Endothelial cell of umbilical vein (primary cell): ENCODE results near the gene PTCD3. TPM values are rescaled to one million over a fixed set of nuclear protein-coding genes. Genes with fewer than 3 reads are reported as not detected.

Experiments
- BruUV-seq: library from RNA; stranded (reverse); fragments of 400-500 nt; replicated peaks from 2 replicates; lab custom pipeline; 2021; lab: Mats Ljungman, UMichigan
- CTCF ChIA-PET: fragments of 300-600, 350-600 bp; sonication (Branson Sonifier 250); formaldehyde crosslinking; loops from one replicate; lab custom pipeline; 2021; ENCODE audit warnings: antibody characterized with exemption, inconsistent platforms; lab: Charles Lee
- POLR2A ChIA-PET: fragments of 300-600, 350-600 bp; sonication (Branson Sonifier 250); formaldehyde crosslinking; loops from one replicate; lab custom pipeline; 2021; ENCODE audit warnings: antibody characterized with exemption, inconsistent platforms; lab: Charles Lee
- DNase-seq: peaks from one replicate; pipeline ENCODE4 v3.0.0-alpha.2; 2011; ENCODE audit warnings: low read depth, low spot score
- FAIRE-seq: peaks from 2 replicates; lab custom pipeline; 2011; peaks lifted over from hg19 to GRCh38; lab: Jason Lieb, UNC
- H2AFZ ChIP-seq: 2 replicates; pipeline ENCODE4 v1.6.0; 2012; ENCODE audit warnings: low read depth, low read length, control low read depth, inconsistent platforms
- H3K27ac ChIP-seq: 2 replicates; pipeline ENCODE4 v1.5.1; 2011; ENCODE audit warnings: low read depth, mild to moderate bottlenecking, control low read depth, low read length, moderate library complexity; ENCODE audit not compliant: insufficient read depth
- H3K27me3 ChIP-seq, 2 experiments: 2 replicates each; pipeline versions ENCODE4 v1.6.0 to v1.6.1; 2011; ENCODE audit warnings: low read length in 2 of 2, mixed read lengths in 1 of 2; ENCODE audit not compliant: control insufficient read depth in 2 of 2, insufficient read depth in 2 of 2
- H3K36me3 ChIP-seq, 2 experiments: 2 replicates in 1 of 2; 3 replicates in 1 of 2; pipeline ENCODE4 v1.5.1; 2011; ENCODE audit warnings: low read length in 2 of 2, mild to moderate bottlenecking in 1 of 2, moderate library complexity in 1 of 2; ENCODE audit not compliant: control insufficient read depth in 2 of 2, insufficient read depth in 2 of 2; ENCODE audit errors: extremely low read depth in 1 of 2
- H3K4me1 ChIP-seq: 3 replicates; pipeline ENCODE4 v1.5.1; 2011; ENCODE audit warnings: mild to moderate bottlenecking, low read length; ENCODE audit not compliant: control insufficient read depth, insufficient read depth; ENCODE audit errors: extremely low read depth
- H3K4me2 ChIP-seq: 2 replicates; pipeline ENCODE4 v1.6.1; 2011; ENCODE audit warnings: low read length, control low read depth, mixed read lengths; ENCODE audit not compliant: insufficient read depth
- H3K4me3 ChIP-seq, 3 experiments: fragments of 200-600 bp in 1 of 3; sonication (generic), shearing (Covaris generic) in 1 of 3; replicated peaks in 1 of 3; 2 replicates each; pipeline ENCODE4 v1.5.1; 2011 to 2016; ENCODE audit warnings: control low read depth in 3 of 3, low read length in 3 of 3, mild to moderate bottlenecking in 2 of 3, inconsistent platforms in 1 of 3, low read depth in 1 of 3, moderate library complexity in 1 of 3; ENCODE audit not compliant: insufficient read depth in 1 of 3
- H3K79me2 ChIP-seq: 2 replicates; pipeline ENCODE4 v1.6.0; 2012; ENCODE audit warnings: low read length, inconsistent platforms; ENCODE audit not compliant: control insufficient read depth, insufficient read depth
- H3K9ac ChIP-seq: replicated peaks from 2 replicates; pipeline ENCODE3; 2011; ENCODE audit warnings: low read length, control low read depth; ENCODE audit not compliant: insufficient read depth; ENCODE audit errors: extremely low read depth
- H3K9me1 ChIP-seq: replicated peaks from 3 replicates; pipeline ENCODE4 v1.6.0; 2011; ENCODE audit warnings: mild to moderate bottlenecking, low read length; ENCODE audit not compliant: control insufficient read depth, insufficient read depth; ENCODE audit errors: extremely low read depth
- H3K9me3 ChIP-seq: replicated peaks from 2 replicates; pipeline ENCODE4 v1.5.1; 2012; ENCODE audit warnings: low read length, inconsistent platforms; ENCODE audit not compliant: control insufficient read depth, insufficient read depth
- H4K20me1 ChIP-seq: replicated peaks from 2 replicates; pipeline ENCODE3; 2011; ENCODE audit warnings: mild to moderate bottlenecking, low read length; ENCODE audit not compliant: control insufficient read depth, insufficient read depth; ENCODE audit errors: extremely low read depth
- EZH2 ChIP-seq: IDR thresholded peaks from 2 replicates; pipeline ENCODE4 v1.6.1; 2012; ENCODE audit warnings: borderline replicate concordance, low read depth, mild to moderate bottlenecking, moderate library complexity, low read length, inconsistent platforms; ENCODE audit not compliant: severe bottlenecking
- FOS ChIP-seq: IDR thresholded peaks from 2 replicates; pipeline ENCODE4 v1.6.1; 2011; ENCODE audit warnings: mild to moderate bottlenecking, low read length, moderate library complexity, borderline replicate concordance; ENCODE audit not compliant: insufficient read depth
- GATA2 ChIP-seq: IDR thresholded peaks from 2 replicates; pipeline ENCODE4 v1.7.0; 2011; ENCODE audit warnings: low read depth, mild to moderate bottlenecking, moderate library complexity, mixed read lengths, low read length; ENCODE audit not compliant: insufficient read length, insufficient read depth
- JUN ChIP-seq: IDR thresholded peaks from 2 replicates; pipeline ENCODE4 v1.6.1; 2011; ENCODE audit warnings: borderline replicate concordance, low read depth; ENCODE audit not compliant: insufficient read length, insufficient read depth
- MYC ChIP-seq: IDR thresholded peaks from one replicate; pipeline ENCODE4 v1.6.1; 2011; ENCODE audit warnings: mild to moderate bottlenecking, low read depth, low read length
- POLR2A ChIP-seq: IDR thresholded peaks from 2 replicates; pipeline ENCODE4 v1.6.1; 2012; ENCODE audit warnings: low read depth, mild to moderate bottlenecking, control low read depth, low read length
- POLR2AphosphoS5 ChIP-seq: IDR thresholded peaks from 2 replicates; pipeline ENCODE4 v1.6.1; 2012; ENCODE audit warnings: low read depth, mild to moderate bottlenecking, control low read depth, low read length, moderate library complexity; ENCODE audit not compliant: insufficient read depth
- dilution Hi-C: fragments of 300-500 bp; cut with MboI; formaldehyde crosslinking; loops from one replicate; pipeline ENCODE4 v1.15.0; 2019; ENCODE audit warnings: low sequenced_read_pairs; ENCODE audit not compliant: extremely low pct_ligation_motif_present
- intact Hi-C: fragments of 100-400 bp; cut with micrococcal nuclease; formaldehyde crosslinking; loops from one replicate; pipeline ENCODE4 v1.10.0; 2022
- polyA plus RNA-seq, 4 experiments: library from polyadenylated mRNA; depleted of rRNA in 3 of 4; stranded (reverse) in 3 of 4; unstranded in 1 of 4; fragments of >200 nt; gene quantifications; 2 replicates each; pipeline versions ENCODE4 v1.2.1 to v1.2.3, GENCODE V29; 2011 to 2012; ENCODE audit warnings: missing spikeins in 1 of 4
- total RNA-seq: library from RNA; stranded (reverse); gene quantifications from 2 replicates; pipeline ENCODE4 v1.2.3, GENCODE V29; 2021
- TF ChIP-seq, protein P1 (sequence below): IDR thresholded peaks from 2 replicates; pipeline ENCODE4 v1.6.1; 2011; ENCODE audit not compliant: insufficient read depth, insufficient read length
- TF ChIP-seq, protein P2 (sequence below), 2 donors: IDR thresholded peaks; 1 replicate in 1 of 2; 2 replicates in 1 of 2; pipeline ENCODE4 v1.5.1; 2011; ENCODE audit warnings: low read length in 2 of 2, mild to moderate bottlenecking in 2 of 2, moderate library complexity in 2 of 2, control low read depth in 1 of 2, inconsistent platforms in 1 of 2, low read depth in 1 of 2; ENCODE audit not compliant: insufficient read depth in 1 of 2; ENCODE audit errors: extremely low read depth in 1 of 2

PTCD3 gene
- total and polyA plus RNA-seq, 2 donors (not counting 3 experiments of a cell fraction or from before 2014, with no cell fraction given), result 30.4 to 96.0 TPM

DNA sequence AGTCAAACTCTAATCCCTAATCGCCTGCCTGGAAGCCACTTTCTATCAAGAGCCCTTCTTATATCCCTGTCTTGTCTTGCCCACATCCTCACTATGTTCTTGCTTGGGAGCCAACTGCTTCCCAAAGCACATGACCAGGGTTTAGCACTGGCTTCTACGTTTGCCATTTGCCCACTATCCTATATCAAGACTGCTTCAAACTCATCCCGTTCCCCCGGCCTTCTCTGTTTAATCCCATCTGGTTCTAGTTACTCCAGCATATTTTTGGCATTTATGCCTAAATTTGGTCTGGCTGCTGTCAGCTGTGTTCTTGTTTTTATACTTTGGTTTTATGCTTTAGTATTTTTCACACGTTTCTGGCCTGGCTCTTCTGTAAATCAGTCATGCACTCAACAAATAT is 40.5 kb upstream of the PTCD3 start:
- Histone ChIP-seq H3K4me1 (peaks cover 20% of the 10 kb centered on the region), H3K79me2 (no peaks in the 10 kb centered on the region), H3K9ac (no peak overlapping the region), H3K4me3 (no peak overlapping the region), H3K9me3 (no peaks in the 10 kb centered on the region), H3K9me1 (no peaks in the 10 kb centered on the region), H3K27ac (no peak overlapping the region), H4K20me1 (no peaks in the 10 kb centered on the region), H3K4me2 (no peak overlapping the region), H3K27me3 (no peaks in the 10 kb centered on the region), H3K36me3 (peaks cover 23 to 25% of the 10 kb centered on the region in 2 experiments), H2AFZ (no peak overlapping the region)
- ChIA-PET POLR2A (no interaction called here), CTCF (no interaction called here)
- no peak for DNase-seq
- intact Hi-C loops, result no loop called here
- FAIRE-seq, result no peak
- no TSS peak for BruUV-seq
- dilution Hi-C loops, result no loop called here
- TF ChIP-seq JUN (no peak), POLR2AphosphoS5 (no peak), MYC (no peak), POLR2A (no peak), GATA2 (no peak), FOS (no peak), EZH2 (no peak)
- TF ChIP-seq, protein P1, sequence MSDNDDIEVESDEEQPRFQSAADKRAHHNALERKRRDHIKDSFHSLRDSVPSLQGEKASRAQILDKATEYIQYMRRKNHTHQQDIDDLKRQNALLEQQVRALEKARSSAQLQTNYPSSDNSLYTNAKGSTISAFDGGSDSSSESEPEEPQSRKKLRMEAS, result no peak
- TF ChIP-seq, protein P2, sequence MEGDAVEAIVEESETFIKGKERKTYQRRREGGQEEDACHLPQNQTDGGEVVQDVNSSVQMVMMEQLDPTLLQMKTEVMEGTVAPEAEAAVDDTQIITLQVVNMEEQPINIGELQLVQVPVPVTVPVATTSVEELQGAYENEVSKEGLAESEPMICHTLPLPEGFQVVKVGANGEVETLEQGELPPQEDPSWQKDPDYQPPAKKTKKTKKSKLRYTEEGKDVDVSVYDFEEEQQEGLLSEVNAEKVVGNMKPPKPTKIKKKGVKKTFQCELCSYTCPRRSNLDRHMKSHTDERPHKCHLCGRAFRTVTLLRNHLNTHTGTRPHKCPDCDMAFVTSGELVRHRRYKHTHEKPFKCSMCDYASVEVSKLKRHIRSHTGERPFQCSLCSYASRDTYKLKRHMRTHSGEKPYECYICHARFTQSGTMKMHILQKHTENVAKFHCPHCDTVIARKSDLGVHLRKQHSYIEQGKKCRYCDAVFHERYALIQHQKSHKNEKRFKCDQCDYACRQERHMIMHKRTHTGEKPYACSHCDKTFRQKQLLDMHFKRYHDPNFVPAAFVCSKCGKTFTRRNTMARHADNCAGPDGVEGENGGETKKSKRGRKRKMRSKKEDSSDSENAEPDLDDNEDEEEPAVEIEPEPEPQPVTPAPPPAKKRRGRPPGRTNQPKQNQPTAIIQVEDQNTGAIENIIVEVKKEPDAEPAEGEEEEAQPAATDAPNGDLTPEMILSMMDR (IDR thresholded peaks at IDR 0.05; ENCODE audit: extremely low read depth in 1 of 2, insufficient read depth in 1 of 2, low read depth in 1 of 2, low read length in 2 of 2), result no peak
